GM15510 (cell line): ENCODE measurements around the gene NGRN.

Experiments
- POLR2A ChIP-seq: IDR thresholded peaks from 3 replicates; pipeline ENCODE4 v1.6.1; 2011; ENCODE audit warnings: borderline replicate concordance; ENCODE audit not compliant: insufficient read length; ENCODE audit errors: extremely low read depth

NGRN gene

GRCh38 chr15:90265271-90266060, at the start of gene NGRN:
NGRN (plus strand) TSS chr15:90265672; CDS start chr15:90265713, 41 bp downstream.
- TF ChIP-seq POLR2A = peak; percentile 95

GRCh38 chr15:90217671-90218394, 47.6 kb upstream of the NGRN start:
- TF ChIP-seq POLR2A = no peak

- no peak for TF ChIP-seq POLR2A
Observed at GRCh38 chr15:90219421-90220141, 45.9 kb upstream of the NGRN start.

- TF ChIP-seq POLR2A = no peak
Observed at GRCh38 chr15:90221246-90221900, 44.1 kb upstream of the NGRN start.

- TF ChIP-seq POLR2A = no peak
Observed at GRCh38 chr15:90222547-90222946, 42.9 kb upstream of the NGRN start.

- TF ChIP-seq POLR2A = no peak
Observed at GRCh38 chr15:90223441-90224165, 41.9 kb upstream of the NGRN start.

GRCh38 chr15:90225047-90225446, 40.4 kb upstream of the NGRN start:
- TF ChIP-seq POLR2A = no peak

GRCh38 chr15:90225504-90226234, 39.8 kb upstream of the NGRN start:
- no peak for TF ChIP-seq POLR2A

GRCh38 chr15:90227336-90227735, 38.1 kb upstream of the NGRN start:
- no peak for TF ChIP-seq POLR2A

GRCh38 chr15:90227816-90228772, 37.4 kb upstream of the NGRN start:
- no peak for TF ChIP-seq POLR2A

GRCh38 chr15:90228960-90229359, 36.5 kb upstream of the NGRN start:
- no peak for TF ChIP-seq POLR2A

- TF ChIP-seq POLR2A = no peak
Observed at GRCh38 chr15:90230071-90230494, 35.4 kb upstream of the NGRN start.
